Memory B cell (primary cell): ENCODE measurements around the gene MINAR1.

Experiments used
- ATAC-seq: fragments of 150-1000 bp; cut with Tn5 transposase; 2 replicates; pipeline ENCODE4 v1.10.0; 2021; ENCODE audit warnings: low read depth, mild to moderate bottlenecking, moderate library complexity
- DNase-seq, 2 donors: peaks; one replicate each; pipeline ENCODE4 v3.0.0; 2022; ENCODE audit warnings: low spot score in 2 of 2
- H3K27ac Mint-ChIP-seq: one replicate; pipeline ENCODE4 v1.8.0; 2022; ENCODE audit warnings: mild to moderate bottlenecking, moderate library complexity, mixed read lengths
- H3K27me3 Mint-ChIP-seq: one replicate; pipeline ENCODE4 v1.8.0; 2022; ENCODE audit warnings: mixed read lengths
- H3K36me3 Mint-ChIP-seq: one replicate; pipeline ENCODE4 v1.8.0; 2022; ENCODE audit warnings: mild to moderate bottlenecking, mixed read lengths
- H3K4me1 Mint-ChIP-seq: one replicate; pipeline ENCODE4 v1.8.0; 2022; ENCODE audit warnings: mixed read lengths
- H3K4me3 Mint-ChIP-seq: one replicate; pipeline ENCODE4 v1.8.0; 2022; ENCODE audit warnings: mild to moderate bottlenecking, moderate library complexity, mixed read lengths
- H3K9me3 Mint-ChIP-seq: one replicate; pipeline ENCODE4 v1.8.0; 2022; ENCODE audit warnings: mixed read lengths

Gene MINAR1

GRCh38 chr15:79463043-79463780, 31.1 kb downstream of the MINAR1 start:
- no peak for DNase-seq

GRCh38 chr15:79463781-79464270, 31.7 kb downstream of the MINAR1 start:
- peaks cover 2% of the 10 kb centered on the region for H3K36me3 Mint-ChIP-seq
- ATAC-seq: no peak

More at GRCh38 chr15:79463043-79463780, 31.1 kb downstream of the MINAR1 start:
- no peak overlapping the region for H3K27ac Mint-ChIP-seq
- no peaks in the 10 kb centered on the region for H3K9me3 Mint-ChIP-seq
- H3K36me3 Mint-ChIP-seq: peaks cover under 1% of the 10 kb centered on the region
- no peak for ATAC-seq
- no peak overlapping the region for H3K4me3 Mint-ChIP-seq
- peaks cover 3% of the 10 kb centered on the region for H3K27me3 Mint-ChIP-seq
- no peaks in the 10 kb centered on the region for H3K4me1 Mint-ChIP-seq

DNA sequence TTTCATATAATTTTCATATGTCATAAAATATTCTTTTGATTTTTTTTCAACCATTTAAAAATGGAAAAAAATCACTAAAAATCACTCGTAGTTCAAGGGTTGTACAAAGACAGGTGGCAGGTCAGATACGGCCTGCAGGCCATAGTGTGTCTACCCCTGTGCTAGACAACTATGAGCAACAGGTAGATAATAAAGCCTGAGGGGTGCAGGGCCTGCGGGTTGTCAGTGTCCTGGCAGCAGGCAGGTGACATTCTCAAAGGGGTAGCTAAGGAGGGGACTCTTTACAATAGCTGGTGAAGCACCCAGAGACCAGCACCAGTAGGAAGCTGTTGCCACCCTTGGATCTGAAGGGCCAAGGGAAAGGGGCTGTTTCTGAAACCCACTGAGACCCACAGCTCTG, 34.4 kb downstream of the MINAR1 start:
- H3K4me3 Mint-ChIP-seq: no peak overlapping the region
- DNase-seq (no peak), ATAC-seq (no peak)
- H3K36me3 Mint-ChIP-seq: peaks cover 2% of the 10 kb centered on the region
- H3K27ac Mint-ChIP-seq: no peak overlapping the region
- H3K9me3 Mint-ChIP-seq: no peaks in the 10 kb centered on the region
- no peaks in the 10 kb centered on the region for H3K27me3 Mint-ChIP-seq
- no peaks in the 10 kb centered on the region for H3K4me1 Mint-ChIP-seq

More at GRCh38 chr15:79463781-79464270, 31.7 kb downstream of the MINAR1 start:
- Mint-ChIP-seq H3K27ac (no peak overlapping the region), H3K27me3 (peaks cover 3% of the 10 kb centered on the region), H3K4me1 (no peaks in the 10 kb centered on the region), H3K4me3 (no peak overlapping the region), H3K9me3 (no peaks in the 10 kb centered on the region)
- DNase-seq: no peak

DNA sequence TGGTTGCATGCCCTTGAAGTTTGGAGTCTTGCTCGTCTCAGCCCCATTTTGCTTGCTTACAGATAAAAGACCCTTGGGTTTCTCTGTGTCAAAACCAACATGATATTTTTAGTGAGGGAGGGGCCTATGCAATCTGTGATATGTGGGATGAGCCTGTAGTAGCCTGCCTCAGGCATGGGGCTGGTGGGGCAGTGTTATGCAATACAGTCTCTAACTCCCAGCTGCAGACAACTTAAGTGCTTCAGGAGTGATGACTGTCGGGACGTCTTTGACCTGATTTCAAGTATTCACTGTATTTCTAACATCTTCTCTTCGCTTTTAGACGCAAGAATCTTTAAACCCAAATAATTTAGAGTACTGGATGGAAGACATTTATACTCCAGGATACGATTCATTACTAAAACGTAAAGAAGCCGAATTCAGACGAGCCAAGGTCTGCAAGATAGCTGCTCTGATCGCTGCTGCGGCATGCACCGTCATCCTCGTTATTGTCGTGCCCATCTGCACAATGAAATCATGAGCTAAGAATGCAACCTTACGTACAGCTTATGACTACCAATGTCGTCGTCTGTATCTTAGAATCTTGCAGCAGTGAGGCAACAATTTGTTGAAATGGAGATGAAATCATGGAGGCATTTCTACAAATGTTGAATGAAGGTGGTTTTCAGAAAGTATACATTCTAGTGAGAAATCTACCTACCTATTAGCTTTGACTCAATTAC, 35.9 kb downstream of the MINAR1 start:
- no peak for DNase-seq
- Mint-ChIP-seq H3K4me1 (no peaks in the 10 kb centered on the region), H3K36me3 (peaks cover 2% of the 10 kb centered on the region), H3K27me3 (no peaks in the 10 kb centered on the region), H3K4me3 (no peak overlapping the region), H3K27ac (no peak overlapping the region), H3K9me3 (no peaks in the 10 kb centered on the region)
- no peak for ATAC-seq

DNA sequence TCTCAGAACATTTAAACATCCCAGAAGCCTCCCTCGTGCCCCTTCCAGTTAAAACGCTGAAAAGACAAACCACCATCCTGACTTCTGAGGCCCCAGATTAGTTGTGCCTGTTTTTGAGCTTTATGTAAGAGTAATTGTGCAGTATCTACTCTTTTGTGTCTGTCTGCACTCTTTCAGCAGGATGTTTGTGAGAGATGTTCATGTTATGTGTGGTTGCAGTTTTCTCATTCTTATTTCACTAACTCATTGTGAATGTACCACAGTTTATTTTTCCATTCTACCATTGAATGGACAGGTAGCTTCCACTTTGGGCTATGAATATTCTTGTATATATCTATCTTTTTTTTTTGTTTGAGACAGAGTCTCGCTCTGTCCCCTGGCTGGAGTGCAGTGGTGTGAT, 40.3 kb downstream of the MINAR1 start:
- H3K27ac Mint-ChIP-seq: no peak overlapping the region
- H3K4me3 Mint-ChIP-seq: no peak overlapping the region
- peaks cover 2% of the 10 kb centered on the region for H3K36me3 Mint-ChIP-seq
- ATAC-seq: no peak
- H3K9me3 Mint-ChIP-seq: no peaks in the 10 kb centered on the region
- no peak for DNase-seq
- H3K27me3 Mint-ChIP-seq: peaks cover 3% of the 10 kb centered on the region
- H3K4me1 Mint-ChIP-seq: no peaks in the 10 kb centered on the region

GRCh38 chr15:79474252-79474651, 42.1 kb downstream of the MINAR1 start:
- H3K9me3 Mint-ChIP-seq: no peaks in the 10 kb centered on the region
- no peak for ATAC-seq
- no peaks in the 10 kb centered on the region for H3K4me1 Mint-ChIP-seq
- no peaks in the 10 kb centered on the region for H3K36me3 Mint-ChIP-seq
- H3K27ac Mint-ChIP-seq: no peak overlapping the region
- no peak overlapping the region for H3K4me3 Mint-ChIP-seq
- H3K27me3 Mint-ChIP-seq: peaks cover 4% of the 10 kb centered on the region
- no peak for DNase-seq

GRCh38 chr15:79475306-79475705, 43.2 kb downstream of the MINAR1 start:
- ATAC-seq (no peak), DNase-seq (no peak)
- no peaks in the 10 kb centered on the region for H3K36me3 Mint-ChIP-seq
- no peaks in the 10 kb centered on the region for H3K9me3 Mint-ChIP-seq
- H3K4me1 Mint-ChIP-seq: no peaks in the 10 kb centered on the region
- peaks cover 4% of the 10 kb centered on the region for H3K27me3 Mint-ChIP-seq
- H3K4me3 Mint-ChIP-seq: no peak overlapping the region
- H3K27ac Mint-ChIP-seq: no peak overlapping the region

GRCh38 chr15:79478108-79478507, 46.0 kb downstream of the MINAR1 start:
- no peak for ATAC-seq
- Mint-ChIP-seq H3K9me3 (peaks cover 2% of the 10 kb centered on the region), H3K36me3 (no peaks in the 10 kb centered on the region), H3K27me3 (peaks cover 4% of the 10 kb centered on the region), H3K4me3 (no peak overlapping the region), H3K4me1 (no peaks in the 10 kb centered on the region), H3K27ac (no peak overlapping the region)
- DNase-seq: no peak

DNA sequence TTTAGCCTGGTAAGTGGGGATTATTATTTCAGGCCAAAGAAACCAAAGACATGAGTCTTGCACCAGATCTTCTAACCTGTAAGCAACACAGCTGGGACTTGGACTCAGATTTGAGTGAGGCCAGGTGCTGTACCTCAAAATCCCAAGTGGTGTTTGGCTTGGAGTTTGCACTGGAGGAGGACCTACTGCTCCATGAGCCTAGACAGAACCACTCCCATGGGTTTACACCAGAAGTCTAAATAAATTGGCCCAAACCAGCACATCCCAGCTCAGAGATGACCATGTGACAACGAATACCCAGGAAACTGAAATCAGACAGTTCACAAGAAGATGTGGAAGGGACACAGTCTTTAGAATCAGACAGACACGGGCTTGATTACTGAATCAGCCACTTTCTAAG, 47.5 kb downstream of the MINAR1 start:
- peaks cover 4% of the 10 kb centered on the region for H3K9me3 Mint-ChIP-seq
- H3K27ac Mint-ChIP-seq: no peak overlapping the region
- H3K4me1 Mint-ChIP-seq: no peaks in the 10 kb centered on the region
- ATAC-seq: no peak
- H3K4me3 Mint-ChIP-seq: no peak overlapping the region
- peaks cover 4% of the 10 kb centered on the region for H3K27me3 Mint-ChIP-seq
- no peaks in the 10 kb centered on the region for H3K36me3 Mint-ChIP-seq
- no peak for DNase-seq

- peaks cover 4% of the 10 kb centered on the region for H3K9me3 Mint-ChIP-seq
Observed at GRCh38 chr15:79481793-79482192, 49.7 kb downstream of the MINAR1 start.

More at GRCh38 chr15:79481793-79482192, 49.7 kb downstream of the MINAR1 start:
- no peaks in the 10 kb centered on the region for H3K36me3 Mint-ChIP-seq
- no peak for ATAC-seq
- no peaks in the 10 kb centered on the region for H3K4me1 Mint-ChIP-seq
- no peak for DNase-seq
- H3K27me3 Mint-ChIP-seq: peaks cover 3% of the 10 kb centered on the region
- no peak overlapping the region for H3K27ac Mint-ChIP-seq
- H3K4me3 Mint-ChIP-seq: no peak overlapping the region
